Activated CD8-positive, alpha-beta memory T cell treated with anti-CD3 and anti-CD28 coated beads, Interleukin-2, amount 50 U/mL, for 4 hours (primary cell): ENCODE results near the gene PTPRF.

ENCODE experiments used
- DNase-seq: peaks from one replicate; pipeline ENCODE4 v3.0.0-alpha.2; 2020

Gene PTPRF

DNA sequence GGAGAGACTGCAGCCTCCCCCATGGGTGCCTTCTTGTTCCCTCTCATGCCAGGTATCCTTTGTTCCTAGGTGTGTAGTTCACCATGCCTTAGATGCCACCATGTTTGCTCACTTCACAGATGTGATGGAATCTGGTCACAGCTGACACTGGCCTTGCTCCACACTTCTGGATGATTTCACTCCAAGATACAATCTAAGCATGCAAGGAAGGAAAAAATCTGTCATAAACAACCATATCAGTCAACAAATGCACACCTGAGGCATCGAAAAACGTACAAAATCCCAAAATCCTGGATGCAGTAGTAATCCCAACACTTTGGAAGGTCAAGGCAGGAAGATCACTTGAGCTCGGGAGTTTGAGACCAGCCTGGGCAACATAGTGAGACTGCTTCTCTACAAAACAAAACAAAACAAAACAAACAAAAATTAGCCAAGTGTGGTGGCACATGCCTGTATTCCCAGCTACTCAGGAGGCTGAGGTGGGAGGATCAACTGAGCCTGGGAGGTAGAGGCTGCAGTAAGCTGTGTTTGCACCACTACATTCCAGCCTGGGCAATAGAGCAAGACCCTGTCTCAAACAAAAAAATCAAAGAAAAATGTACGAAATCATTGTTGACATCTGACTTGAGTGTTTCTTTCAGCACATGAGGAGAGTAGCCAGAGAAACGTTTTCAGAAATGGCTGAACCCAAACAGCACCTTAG lies 17.1 kb upstream of the PTPRF start:
- no peak for DNase-seq

DNA sequence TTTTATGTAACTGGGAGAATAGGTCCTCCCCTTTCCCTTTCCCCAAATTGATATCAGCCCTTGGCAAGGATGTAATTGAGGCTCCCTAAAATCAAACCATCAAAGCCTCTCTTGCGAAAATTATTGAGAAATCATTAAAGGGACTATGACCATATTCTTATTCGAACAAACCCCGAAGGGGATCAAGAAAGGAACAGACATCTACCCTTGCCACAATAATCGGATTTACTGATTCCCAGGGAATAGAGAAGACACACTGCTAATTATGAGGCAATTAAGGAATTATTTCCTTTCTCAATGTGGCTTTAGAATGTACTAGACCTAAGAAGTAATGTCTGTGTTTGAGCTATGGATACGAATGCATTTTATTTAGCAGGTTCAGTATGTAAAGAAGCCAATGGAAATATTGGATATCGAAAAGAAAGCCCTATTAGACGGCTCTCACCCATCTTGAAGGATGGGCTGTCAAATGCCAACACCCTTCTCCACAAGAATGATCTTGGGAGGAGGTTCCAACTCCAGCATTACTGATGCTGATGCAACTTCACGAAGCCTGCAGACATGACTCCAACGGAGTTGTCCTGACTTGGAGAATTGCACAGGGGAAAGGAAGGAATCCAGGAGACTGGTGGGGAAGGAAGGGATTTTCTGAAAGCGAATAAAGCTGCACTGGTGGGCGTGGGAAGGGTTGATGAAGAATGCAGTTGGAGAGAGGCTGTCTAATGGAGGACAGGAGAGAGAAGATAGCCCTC lies 11.6 kb upstream of the PTPRF start:
- no peak for DNase-seq

DNA sequence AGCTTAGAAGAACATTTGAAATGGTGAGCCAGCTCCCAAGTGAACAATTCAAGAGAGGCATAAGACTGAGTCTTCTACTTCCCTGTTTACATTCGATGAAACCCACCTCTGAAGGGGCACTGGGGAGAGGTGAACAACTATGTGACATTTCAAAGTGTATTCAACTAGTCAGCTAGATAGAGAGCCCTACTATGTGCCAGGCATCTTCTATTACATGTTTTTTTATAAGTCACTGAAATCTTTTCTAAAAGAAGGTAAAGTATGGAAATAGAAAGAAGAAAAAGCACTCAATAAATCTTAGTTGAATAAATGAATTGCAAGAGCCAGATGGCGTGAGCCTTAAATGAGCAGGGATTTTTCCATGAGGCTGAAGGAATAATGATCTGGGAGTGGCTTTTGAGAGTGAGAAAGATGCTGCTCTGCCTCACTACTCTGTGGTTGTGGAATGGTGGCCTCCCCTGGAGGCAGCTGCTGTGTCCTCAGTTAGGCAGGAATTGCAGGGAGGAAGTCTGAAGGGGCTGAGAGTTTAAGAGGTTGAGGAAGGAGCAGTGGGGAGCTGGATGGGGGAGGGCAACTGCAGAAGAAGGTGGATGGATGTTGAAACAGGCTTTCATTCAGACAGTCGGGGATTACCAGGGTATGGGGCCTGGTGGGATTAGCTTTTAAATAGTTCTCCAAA lies 10.4 kb upstream of the PTPRF start:
- no peak for DNase-seq

DNA sequence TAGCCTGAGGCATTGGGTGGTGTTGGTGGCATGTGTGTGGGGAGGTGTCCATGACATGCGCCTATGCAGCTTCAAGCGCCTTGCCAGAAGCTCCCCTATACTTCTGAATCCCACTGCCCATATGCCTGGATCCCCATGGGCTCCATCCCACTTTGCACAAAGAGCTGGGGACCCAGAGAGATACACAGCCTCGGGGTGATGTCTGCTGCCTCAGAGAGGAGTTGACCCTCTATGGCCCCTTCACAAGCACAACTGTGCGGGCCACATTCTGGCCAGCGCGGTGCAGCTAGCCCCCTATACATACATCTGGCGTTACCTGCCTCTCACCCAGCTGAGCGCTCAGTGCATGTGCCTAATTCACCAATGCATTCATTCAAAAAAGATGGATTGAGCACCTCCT lies 9.6 kb upstream of the PTPRF start:
- DNase-seq = no peak

DNA sequence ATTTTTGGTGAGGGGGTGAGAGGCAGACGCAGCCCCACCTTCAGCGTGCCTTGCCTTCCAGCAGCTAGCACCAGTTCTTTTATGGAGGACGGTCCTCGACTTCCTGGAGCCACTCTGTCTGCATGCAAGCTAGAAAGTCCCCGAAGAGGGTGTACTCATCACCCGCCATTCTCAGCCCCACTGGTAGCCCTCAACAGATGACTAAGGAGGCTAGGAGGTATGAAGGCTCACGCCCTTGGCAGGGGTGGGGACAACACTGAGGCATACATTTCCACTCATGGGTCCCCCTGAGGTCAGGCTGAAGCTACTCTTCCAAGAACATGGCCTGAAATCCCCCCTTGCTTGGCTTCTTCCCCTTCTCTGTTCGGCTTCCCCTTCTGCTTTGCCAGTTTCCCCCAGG lies 8.9 kb upstream of the PTPRF start:
- no peak for DNase-seq

DNA sequence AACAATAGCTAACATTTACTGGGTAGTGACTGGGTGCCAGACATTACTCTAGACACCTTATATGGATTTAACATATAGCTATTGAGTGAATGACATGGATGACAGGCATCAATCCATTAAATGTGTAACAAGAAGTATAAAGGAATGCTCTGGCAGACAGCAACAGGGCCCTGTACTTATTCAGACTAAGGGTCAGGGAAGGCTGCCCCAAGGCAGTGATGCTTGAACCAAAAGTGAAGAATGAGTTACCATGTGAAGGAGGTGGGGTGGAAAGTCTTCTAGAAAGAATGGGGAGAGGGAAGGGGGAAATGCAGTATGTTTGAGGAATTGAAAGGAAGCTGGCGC lies 8.3 kb upstream of the PTPRF start:
- no peak for DNase-seq

DNA sequence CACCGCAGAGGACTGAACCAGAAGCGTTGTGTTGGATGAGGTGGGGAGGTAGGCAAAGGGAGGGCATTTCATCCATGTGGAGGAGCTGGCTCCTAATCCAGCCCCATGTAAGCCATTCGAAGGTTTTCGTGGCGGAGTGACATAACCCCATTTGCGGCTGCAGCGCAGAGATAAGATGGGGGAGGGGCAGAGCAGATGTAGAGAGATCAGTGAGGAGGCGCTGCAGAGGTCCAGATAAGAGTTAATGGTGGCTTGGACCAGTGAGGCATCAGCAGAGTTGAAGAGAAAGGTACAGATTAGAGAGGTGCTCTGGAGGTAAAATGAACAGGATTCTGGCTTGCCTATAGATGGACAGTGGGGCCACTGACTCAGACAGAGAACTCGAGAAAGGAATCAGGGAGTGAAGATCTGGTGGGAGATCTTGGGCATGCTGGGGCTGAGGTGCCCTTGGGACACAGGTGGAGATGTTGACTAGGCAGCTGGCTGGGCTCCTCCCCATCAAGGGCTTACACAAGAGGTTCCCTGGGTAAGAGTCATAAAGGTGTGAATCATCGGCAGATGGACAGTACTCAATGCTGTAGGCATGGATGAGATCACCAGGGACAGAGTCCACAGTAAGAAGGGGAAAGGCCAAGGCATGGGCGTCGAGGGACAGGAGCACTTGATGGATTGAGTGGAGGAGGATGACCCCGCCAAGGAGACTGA lies 7.8 kb upstream of the PTPRF start:
- DNase-seq = no peak

DNA sequence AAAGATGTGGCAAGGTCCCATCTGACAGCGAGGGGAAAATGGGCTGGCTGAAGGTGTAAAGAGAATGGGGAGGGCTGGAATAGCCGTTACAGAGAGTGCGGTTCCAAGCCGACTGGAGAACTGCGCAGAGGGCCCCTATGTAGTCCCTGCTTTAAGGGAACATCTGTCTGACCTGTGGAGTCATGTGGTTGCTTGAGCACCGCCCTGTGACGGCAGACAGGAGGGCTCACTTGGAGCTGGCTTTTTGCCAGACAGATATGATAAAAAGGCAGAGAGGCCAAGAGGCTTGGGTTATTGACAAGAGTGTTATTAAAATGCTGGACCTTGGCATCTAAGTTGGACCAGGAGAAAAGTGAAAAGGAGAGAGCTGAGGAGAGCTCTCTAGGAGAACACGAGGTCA lies 5.9 kb upstream of the PTPRF start:
- DNase-seq = no peak

DNA sequence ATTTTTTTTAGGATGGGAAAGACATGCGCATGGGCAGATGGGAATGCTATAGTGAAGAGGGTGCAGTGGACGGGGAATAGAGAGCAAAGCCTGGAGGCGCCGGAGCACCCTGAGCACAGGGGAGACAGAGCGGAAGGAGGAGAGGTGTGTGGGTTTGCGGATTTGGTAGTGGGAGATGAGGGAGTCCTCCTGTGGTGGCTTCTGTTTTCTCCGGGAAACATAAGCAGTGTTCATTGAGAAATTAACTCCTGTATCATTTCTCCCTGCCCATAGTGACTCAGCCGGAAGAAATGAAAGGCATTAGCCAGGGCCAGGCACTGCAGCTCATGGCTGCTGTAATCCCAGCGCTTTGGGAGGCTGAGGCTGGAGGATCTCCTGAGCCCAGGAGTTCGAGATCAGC lies 4.7 kb upstream of the PTPRF start:
- no peak for DNase-seq

DNA sequence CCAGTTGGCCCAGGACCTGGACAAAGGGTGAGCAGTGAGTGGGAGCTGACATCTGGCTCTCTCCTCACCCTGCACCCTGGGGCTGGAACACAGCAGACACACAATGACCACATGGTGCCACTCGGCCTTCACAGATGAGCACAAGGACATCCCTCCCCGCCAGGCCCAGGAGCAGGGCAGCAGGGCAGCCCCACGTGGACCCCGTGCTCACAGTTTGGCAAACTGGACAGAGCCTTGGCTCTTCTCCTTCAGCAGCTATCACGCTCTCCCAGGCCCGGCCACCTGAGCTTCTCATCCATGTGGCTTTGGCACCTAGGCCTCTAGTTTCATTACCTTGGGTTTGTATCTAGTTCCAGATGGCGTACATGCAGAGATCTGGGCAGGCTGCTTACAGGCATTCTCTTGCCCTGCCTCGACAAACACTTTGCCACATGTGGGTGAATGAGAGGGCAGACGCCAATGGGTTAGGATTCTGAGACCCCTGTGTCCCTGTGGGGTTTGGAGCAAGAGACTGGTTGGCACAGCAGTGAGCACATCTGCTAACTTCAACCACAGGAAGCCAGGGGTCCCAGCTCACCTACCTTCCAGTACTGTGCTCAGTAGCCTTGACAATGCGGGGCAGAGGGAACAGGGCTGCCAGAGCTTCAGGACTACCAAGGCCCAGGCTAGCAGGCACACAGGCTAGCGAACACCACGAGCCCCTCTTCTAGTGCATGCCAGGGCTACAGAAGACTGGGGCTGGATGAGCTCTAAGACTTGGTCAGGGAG lies 3.4 kb upstream of the PTPRF start:
- DNase-seq = no peak

DNA sequence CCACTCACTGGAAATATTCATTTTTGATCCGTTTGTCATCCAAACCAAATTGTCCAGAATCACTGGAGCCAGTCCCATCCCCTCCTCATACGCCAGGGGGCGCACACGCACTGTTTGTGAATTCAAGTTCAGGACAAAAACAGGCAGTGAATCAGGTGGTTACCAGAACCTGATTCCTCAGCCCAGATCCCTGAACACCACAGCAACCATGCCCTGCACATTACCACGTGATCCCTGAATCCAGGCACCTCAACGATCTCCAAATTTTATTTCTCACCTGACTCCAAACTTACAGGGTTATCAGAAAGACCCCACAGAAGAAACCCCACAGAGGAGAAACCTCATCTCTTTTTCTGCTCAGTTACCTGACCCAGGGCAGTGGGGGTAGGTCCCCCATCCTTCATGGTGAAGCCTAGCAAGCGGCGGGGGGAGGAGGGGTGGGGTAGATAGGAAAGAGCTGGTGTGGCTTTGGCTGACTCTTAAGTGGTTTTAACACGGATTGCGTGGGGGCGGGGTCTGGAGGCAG lies 1.4 kb upstream of the PTPRF start:
- DNase-seq = peak; percentile 83

DNA sequence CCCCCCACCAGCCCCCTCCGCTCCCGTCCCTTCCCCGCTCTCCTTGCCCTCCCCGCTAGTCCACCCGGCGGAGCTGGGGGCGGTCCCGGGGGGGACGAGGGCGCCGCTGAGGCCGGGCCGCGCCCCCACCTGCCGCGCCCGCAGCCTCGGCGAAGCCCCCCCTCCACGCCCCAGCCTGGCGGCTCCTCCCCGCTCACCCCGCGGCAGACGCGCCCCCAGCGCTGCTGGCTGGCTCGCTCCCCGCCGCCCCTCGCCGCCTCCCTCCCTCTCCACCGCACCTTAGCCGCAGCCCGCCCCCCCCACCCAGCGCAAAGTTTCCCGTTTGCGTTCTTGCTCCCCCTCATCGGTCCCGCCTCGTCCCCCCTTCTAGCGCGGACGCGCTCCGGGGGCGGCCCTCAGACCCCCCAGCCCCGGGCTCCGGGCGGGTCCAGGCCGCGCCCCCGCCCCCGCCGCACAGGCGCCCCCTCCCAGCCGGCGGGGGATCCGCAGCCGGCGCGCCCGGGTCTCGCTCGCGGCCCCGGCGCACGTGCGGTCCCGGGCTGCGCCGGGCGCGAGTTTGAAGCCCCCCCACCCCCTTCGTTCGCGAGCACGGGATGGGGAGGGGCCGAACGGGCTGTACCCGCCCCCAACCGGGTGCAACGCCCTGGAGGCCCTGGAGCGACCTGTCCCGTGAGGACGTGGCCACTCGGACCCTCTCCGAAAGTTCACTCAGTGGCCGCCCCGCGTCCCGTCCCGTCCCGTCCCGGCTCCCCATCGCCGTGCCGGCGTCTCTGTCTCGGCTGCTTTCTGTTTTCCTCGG lies 623 bp downstream of the PTPRF start:
- DNase-seq = no peak

DNA sequence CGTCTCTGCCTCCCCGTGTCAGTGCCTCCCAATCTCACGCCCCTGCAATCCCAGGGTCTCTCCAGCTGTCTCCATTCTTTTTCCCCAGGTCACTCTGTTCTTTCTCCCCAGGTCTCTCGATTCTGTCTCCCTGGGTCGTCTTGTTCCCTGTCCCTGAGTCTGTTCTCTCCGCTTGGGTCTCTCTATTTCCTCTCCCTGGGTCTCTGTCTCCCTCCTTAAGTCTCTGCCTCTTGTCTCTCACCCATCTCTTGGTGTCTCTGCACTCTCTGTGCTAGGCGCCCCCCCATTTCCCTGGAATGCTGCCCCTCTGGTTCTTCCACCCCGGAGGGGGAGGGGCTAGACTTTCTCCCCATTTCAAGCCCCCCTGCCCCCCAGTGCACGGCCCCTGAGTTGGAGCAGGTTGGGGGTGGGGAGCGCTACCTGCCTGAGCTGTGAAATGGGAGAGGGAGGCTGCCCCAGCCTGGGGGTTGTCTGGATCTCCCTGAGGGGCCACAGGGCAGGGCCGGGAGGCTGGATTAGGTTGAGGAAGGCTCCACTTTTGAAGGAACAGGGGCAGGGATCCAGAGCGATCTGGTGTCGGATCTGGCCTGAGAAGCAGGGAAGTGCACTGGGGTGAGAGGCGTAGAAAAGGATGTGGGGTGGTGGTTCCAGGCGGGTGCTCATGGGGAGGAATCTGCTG lies 1.4 kb downstream of the PTPRF start:
- no peak for DNase-seq

DNA sequence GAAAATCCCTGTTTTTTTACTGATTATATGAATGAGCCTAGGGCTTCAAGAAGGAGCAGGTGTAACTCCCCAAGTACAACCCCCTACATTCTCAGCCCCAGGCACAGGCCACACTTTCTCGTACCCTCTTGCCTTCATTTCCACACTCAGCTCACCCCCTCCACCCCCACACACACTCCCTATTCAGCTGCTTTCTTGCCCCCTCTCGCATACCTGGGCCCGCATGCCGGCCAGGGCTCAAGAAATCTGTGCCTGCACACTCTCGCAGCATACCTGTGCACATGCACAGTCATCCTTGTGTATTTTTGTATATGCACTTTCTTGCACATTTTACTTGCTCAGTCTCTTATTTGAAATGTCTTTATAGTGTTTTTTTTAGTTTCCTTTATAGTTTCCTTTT lies 2.0 kb downstream of the PTPRF start:
- no peak for DNase-seq

DNA sequence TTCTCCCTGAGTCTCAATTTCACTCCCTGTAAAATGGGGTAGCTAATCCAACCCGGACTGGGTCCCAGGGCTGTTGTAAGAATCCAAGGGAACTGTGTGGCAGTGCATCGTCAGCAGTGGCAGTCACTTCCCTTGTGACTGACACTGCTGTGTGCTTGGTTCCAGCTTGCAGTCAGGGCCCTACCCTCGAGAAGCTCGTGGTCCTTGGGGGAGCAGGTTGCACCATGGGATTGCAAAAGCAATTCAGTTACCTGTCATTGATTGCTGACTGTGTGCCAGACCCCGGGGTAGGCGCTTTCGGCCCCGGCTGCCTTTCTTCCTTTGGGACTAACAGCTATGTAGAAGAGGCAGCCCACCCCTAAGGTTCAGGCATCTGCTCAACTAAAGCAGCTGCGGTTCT lies 2.9 kb downstream of the PTPRF start:
- DNase-seq = no peak

DNA sequence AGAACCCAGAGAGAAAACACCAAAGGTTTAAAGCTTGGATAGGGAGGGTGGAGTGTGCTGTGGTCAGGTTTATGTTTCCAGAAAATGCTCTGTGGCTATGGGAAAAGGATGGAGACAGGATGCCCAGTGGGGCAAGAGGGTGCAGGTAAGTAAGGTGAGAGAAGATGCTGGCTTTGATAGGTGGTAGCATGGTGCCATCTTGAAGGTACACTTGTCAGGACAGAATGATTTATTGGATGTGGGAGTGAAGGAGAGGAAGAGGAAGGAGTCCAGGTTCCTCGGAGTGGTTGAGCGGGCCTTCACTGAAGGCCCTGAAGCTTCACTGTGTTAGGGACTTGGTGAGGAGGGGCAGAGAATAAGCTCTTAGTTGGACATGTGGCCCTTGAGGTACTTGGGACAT lies 3.6 kb downstream of the PTPRF start:
- DNase-seq = no peak

DNA sequence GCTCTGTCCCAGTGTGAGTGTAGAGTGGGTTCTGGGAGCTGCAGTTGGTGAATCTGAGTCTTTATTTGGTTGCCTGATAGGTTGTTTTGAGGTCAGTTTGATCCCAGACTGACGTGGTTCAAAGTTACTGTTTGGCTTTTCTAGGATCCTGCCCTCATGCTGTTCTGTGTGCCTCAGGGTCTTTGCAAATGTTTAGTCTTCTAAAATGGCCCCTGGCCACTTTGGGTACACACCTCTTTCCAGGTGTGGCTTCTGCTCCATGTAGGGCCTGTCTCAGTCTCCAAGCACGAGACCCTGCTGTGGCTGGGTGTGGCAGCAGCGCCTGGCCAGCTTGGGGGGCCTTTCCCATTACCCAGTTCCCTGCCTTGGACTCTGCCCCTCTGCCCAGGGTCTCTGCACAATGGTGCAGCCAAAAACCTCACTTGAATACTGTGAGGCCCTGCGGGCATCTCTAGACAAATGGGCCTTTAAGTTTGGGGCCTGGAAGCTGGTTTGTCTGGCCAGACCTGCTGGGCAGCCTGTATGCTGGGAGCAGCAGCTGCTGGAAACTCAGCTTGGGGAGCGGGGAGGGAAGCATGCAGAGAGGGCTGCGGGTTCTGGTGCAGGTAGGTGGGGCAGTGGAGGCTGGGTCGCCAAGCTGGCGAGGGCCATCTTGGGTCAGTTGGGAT lies 5.6 kb downstream of the PTPRF start:
- no peak for DNase-seq

DNA sequence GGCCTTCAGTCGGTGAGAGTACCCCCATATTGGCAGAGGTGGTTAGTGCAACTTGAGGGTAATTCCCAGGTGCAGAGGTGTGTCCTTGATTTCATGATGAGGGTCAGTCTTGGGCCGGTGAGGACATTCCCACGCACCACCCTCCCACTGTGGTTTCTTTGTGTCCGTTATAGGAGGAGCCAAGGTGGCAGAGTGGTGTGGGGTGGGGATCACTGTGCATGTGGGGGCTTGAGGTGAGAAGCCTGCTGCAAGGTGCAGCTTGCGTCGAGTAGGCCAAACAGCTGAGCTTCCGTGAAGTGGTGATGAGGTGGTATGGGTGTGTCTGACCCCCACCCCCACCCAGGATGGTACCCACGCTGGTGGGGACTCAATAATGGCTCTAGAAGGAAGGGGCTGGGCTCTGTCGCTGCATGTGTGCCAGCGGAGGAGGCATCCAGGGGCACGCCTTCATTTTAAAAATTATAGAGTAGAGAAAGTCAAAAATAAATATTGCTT lies 6.2 kb downstream of the PTPRF start:
- DNase-seq = no peak

DNA sequence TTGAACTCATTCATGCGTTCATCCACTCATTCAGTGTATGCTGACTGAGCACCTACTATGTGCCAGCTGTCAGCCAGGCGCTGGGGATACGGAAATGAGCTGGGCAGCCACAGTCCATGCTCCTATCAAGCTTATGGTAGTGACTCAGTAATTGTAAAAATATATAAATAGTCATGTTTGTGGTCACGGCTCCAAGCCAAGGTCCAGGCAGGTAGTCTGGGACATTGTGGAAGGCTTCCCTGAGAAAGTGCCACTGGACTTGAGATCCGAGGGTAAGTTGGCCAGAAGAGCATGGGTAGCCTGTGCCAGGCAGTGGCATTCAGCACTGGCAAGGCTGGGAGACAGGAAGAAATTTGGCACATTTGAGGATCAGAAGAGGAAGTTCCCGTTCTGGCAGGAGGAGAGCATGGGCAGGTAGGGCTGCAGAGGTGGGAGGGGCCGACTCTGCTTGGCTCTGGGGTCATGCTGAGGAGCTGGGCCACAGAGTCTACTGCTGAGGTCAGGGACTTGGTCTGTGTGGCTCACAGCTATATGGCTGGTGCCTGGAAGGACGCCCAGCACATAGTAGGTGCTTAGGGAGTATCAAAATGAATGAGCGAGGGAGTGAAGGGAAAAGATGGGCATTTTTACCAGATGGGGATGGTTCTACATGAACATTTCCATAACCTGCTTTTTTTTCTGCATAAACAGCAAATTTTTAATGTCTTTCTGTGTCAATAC lies 6.9 kb downstream of the PTPRF start:
- no peak for DNase-seq

DNA sequence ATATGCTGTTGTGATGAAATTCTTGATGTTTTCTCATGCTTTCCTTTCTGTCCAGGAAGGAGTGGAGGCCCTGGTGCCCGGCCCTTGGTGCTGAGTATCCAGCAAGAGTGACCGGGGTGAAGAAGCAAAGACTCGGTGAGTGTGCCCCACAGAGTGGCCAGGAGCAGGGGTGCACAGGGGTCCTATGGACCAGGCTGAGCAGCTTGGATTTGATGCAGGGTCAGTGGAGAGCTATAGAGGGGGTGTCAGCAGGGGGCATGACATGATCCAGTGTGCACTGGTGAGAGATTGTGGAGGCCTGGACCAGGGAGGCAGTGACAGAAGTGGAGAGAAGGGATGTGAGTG lies 7.4 kb downstream of the PTPRF start:
- no peak for DNase-seq
